GM19043 (cell line): ENCODE data around the gene HES1.

ENCODE experiments used
- ATAC-seq: cut with Tn5 transposase; IDR thresholded peaks from one replicate; pipeline ENCODE4 v1.9.1; 2021; ENCODE audit warnings: low read depth; ENCODE audit not compliant: unreplicated experiment

Gene HES1

GRCh38 chr3:194165271-194166018 is 29.5 kb downstream of the HES1 start:
- ATAC-seq, result no peak

DNA sequence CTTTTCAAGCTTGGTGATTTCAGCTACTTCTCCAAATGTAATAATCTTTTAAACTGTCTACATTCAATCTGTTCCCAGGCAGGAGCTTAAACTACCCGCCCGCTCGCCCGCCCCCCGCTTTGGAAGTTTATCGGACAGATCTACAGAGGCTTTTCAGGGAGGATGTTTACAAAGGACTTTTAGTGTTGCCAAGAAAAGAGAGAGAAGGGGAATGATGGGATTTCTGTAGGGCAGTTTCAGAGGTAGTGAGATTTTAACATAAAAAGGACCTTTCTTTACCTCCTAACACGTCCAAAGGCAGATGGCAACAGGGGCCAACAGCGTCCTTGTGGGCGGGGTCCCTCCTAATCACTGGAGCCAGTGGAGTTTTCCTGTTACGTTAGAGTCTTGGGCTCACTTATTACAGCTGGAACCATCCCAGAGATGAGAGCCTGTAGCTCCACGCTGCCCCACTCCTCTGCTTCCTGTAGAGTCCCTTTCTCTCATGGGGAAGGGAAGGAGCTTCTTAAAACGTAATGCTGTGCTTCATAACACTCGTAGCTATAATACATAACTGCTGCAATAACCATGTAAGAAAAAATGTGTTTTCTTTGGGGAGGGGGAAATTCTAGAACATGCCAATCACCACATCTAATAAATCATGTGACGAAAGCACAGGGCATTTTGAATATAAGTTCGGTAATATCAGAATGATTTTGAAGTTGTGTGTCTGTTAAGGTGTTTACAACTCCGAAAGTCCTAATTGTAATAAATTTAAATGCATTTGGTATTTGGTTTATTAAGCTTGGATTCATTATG is 30.9 kb downstream of the HES1 start:
- ATAC-seq, result no peak

GRCh38 chr3:194167480-194168282 is 31.7 kb downstream of the HES1 start:
- ATAC-seq, result no peak

DNA sequence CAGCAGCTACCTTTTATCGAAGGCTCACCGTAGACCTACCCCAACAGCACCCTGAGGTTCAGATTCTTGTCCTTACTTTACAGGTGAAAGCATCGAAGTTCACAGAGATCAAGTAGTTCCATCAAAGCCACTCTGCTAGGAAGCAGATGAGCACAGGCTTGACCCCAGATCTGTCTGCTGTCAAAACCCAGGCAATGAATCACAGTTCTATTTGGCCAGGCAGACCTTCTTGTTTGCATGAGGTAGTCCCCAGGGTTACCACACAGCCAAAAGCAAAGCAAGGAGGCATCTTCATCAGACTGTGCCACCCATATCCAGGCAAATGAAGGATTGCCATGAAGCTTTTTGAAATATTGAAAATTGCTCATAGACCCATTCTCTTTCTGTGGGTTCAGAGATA is 33.0 kb downstream of the HES1 start:
- no peak for ATAC-seq

- ATAC-seq, result no peak
Measured at GRCh38 chr3:194169595-194169994, 33.6 kb downstream of the HES1 start.

DNA sequence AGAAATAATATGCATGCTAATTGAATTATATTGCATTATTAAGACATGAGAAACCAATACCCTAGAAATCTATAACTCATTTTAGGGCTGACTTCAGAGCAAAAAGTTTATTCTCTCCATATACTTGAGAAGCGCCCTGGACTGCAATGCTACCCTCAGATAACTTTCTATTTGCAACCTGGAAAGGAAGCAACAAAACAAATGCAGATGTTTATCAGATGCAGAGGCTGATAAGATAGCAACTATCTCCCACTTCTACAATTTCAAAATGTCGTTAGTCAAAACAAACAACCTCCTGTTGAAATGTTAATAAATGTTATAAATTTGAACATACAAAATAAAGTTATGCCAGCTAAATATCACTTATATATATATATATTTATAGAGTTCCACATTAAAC is 34.8 kb downstream of the HES1 start:
- ATAC-seq, result no peak

DNA sequence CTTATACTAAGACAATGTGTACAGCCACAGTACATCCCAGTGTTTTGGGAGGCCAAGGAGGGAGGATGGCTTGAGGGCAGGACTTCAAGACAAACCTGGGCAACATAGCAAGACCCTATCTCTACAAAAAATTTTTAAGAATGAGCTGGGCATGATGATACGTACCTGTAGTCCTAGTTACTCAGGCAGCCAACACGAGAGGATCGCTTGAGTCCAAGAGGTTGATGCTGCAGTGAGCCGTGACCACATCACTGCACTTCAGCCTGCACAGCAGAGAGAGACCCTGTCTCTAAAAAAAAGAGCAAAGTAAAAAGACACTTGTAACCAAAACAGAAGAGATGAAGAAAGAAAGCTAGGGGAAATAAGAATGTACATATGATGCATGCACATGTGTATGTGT is 38.5 kb downstream of the HES1 start:
- no peak for ATAC-seq

DNA sequence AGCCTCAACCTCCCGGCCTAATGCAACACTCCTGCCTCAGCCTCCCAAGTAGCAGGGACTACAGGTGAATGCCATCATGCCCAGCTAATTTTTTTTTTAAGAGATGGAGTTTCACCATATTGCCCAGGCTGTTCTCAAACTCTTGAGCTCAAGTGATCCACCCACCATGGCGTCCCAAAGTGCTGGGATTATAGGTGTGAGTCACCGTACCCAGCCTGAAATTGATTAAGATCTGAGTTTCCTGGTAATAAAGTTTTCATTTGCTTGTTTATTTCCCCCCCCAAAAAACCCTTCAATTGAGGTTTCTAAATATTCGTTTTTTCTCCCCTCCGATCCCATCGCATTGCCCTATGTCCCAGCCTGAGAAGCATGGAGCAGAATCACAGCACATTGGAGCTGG is 39.0 kb downstream of the HES1 start:
- ATAC-seq, result no peak

GRCh38 chr3:194176274-194176991 is 40.5 kb downstream of the HES1 start:
- ATAC-seq, result no peak

GRCh38 chr3:194177141-194177540 is 41.2 kb downstream of the HES1 start:
- no peak for ATAC-seq

DNA sequence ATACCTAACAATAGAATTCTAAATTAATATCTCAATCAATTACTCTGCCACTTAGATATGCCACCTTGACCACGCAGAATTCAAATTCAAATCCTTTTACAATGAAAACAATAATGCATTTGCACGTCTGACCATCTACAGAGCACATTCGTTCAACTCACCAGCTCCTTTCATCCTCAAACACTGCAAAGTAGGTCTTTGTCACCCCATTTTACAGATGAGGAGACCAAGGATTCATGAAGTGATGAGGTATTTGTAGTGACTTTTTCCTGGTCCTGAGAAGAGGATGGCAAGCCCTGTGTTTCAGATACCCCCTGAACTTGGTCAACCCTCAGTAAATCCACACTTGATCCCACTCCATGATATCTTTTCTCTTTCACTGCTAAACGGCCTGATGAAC is 42.2 kb downstream of the HES1 start:
- no peak for ATAC-seq

- no peak for ATAC-seq
Measured at GRCh38 chr3:194178669-194179068, 42.7 kb downstream of the HES1 start.

GRCh38 chr3:194180570-194180969 is 44.6 kb downstream of the HES1 start:
- no peak for ATAC-seq

DNA sequence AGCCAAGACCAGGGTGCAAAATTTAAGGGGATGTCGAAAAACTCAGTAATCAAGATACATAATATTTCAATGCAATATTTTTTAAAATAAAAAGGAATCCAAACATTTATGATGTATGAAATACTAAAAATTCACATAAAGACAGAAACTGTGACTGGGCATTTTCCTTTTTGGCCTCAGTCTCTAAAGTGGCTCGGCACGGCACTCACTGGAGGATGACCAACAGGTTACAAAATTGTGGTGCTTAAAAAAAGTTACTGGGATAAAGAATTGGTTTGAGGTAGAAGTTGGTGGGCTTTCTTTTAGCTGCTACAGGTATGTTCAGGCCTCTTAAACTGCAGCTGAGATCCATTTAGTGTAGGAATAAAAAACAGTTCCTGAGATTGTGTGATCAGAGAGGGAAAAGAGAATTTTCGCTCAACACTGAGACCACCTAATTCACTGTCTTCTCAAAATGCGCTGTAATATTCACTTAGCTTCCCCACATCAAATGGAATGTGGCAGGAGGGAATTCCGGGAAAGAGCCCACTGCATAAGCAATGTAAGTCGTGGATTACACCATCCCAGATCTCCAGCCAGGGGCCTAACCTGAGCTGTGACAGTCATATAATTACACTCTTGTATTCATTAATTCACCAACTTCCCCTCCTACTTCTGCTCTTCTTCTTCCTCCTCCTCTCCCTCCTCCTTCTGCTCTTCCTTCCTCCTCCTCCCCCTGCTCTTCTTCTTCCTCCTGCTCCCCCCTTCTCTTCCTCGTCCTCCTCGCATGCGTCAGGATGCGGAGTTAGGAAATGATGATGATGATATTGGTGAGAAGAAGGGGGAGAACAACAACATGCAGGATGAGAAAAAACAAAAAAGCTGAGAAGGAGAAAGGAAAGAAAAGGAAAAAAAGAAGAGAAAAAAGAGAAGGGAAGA is 45.9 kb downstream of the HES1 start:
- no peak for ATAC-seq

GRCh38 chr3:194183271-194183670 is 47.3 kb downstream of the HES1 start:
- ATAC-seq, result no peak

DNA sequence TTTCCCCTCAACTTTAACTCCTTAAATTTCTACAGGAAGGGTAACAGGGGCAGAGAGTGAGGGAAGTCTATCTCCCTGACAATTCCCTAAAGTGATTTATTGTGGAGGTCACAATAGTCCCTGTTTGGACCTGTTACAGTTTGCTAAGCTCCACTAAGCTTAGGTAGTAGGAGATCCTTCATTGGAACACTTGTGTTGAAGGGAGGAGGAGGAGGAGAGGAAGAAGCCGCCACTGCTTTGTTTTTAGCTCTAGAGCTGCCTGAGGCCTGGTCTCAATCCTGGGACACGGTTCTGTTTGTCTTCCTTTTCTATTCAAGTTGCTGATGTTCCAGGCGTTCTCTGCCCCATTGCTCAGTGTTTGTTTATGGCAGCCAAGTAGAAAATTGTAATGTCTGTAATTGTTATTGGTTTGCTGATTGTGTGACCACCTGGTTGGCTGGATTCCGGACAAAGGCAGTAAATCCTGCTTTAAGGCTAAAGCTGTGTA is 48.4 kb downstream of the HES1 start:
- ATAC-seq, result no peak

DNA sequence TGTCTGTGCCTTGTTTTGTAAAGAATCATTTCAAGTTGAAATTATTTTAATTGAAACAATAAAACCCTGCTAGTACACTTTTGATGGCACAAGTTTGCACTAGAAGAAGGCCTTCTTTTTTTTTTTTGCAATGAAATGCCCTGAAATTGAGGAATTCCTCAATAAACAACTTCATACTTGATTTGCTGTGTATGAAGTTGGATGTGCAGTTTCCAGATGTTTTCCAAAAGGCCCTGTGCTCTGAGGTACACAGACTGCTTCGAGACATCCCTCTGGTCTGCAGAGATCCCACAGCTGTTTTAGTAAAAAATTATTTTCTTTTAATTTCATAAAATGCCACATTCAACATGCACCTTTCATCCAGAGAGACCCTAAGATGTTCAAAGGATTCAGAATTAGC is 48.9 kb downstream of the HES1 start:
- no peak for ATAC-seq

DNA sequence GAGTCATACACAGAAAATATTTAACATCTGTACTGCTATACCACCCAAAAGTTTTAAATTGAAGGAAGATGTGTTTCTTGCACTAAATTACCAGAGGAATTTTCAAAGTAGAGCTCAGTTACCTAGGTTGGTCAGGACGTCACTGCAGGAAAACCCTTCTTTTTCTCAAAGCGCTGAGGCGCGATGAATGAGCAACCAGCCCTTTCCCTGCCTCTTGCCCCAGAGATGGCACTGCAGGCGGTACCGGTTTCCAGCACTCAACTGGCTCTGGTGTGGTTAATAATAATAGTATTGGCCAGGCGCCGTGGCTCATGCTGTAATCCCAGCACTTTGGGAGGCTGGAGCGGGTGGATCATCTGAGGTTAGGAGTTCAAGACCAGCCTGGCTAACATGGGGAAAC is 49.3 kb downstream of the HES1 start:
- ATAC-seq, result no peak

GRCh38 chr3:194187233-194187944 is 51.4 kb downstream of the HES1 start:
- ATAC-seq, result no peak
